DMS114 treated with DMSO at 0.1 percent for 48 hours (cell line): ENCODE measurements around the gene FCRL6.

Source experiments
- DNase-seq: peaks from one replicate; lab custom pipeline; 2025; ENCODE audit not compliant: unreplicated experiment; lab: John Stamatoyannopoulos, UW

FCRL6 gene

GRCh38 chr1:159835356-159835755 is 33.2 kb downstream of the FCRL6 start:
- no peak for DNase-seq

- no peak for DNase-seq
Observed at GRCh38 chr1:159835862-159836525, 33.8 kb downstream of the FCRL6 start.

GRCh38 chr1:159838715-159839114 is 36.6 kb downstream of the FCRL6 start:
- no peak for DNase-seq

GRCh38 chr1:159839116-159839849 is 37.1 kb downstream of the FCRL6 start:
- no peak for DNase-seq

GRCh38 chr1:159841749-159842148 is 39.6 kb downstream of the FCRL6 start:
- DNase-seq = no peak

- no peak for DNase-seq
Observed at GRCh38 chr1:159843459-159843858, 41.3 kb downstream of the FCRL6 start.

GRCh38 chr1:159845751-159846629 is 43.8 kb downstream of the FCRL6 start:
- no peak for DNase-seq

- DNase-seq = no peak
Observed at GRCh38 chr1:159847231-159847630, 45.1 kb downstream of the FCRL6 start.

GRCh38 chr1:159848326-159848725 is 46.2 kb downstream of the FCRL6 start:
- no peak for DNase-seq

GRCh38 chr1:159849626-159850366 is 47.6 kb downstream of the FCRL6 start:
- no peak for DNase-seq

GRCh38 chr1:159851407-159851806 is 49.2 kb downstream of the FCRL6 start:
- no peak for DNase-seq

- no peak for DNase-seq
Observed at GRCh38 chr1:159853417-159854115, 51.4 kb downstream of the FCRL6 start.

GRCh38 chr1:159854116-159854692 is 52.0 kb downstream of the FCRL6 start:
- DNase-seq = peak; percentile 52

- peak; percentile 42 for DNase-seq
Observed at GRCh38 chr1:159854693-159855192, 52.6 kb downstream of the FCRL6 start.

- DNase-seq = no peak
Observed at GRCh38 chr1:159855709-159856108, 53.5 kb downstream of the FCRL6 start.

GRCh38 chr1:159856576-159856975 is 54.4 kb downstream of the FCRL6 start:
- DNase-seq = no peak

- DNase-seq = no peak
Observed at GRCh38 chr1:159857889-159858288, 55.7 kb downstream of the FCRL6 start.

- no peak for DNase-seq
Observed at GRCh38 chr1:159859767-159860322, 57.7 kb downstream of the FCRL6 start.

- DNase-seq = no peak
Observed at GRCh38 chr1:159860456-159860855, 58.3 kb downstream of the FCRL6 start.

GRCh38 chr1:159861218-159861617 is 59.1 kb downstream of the FCRL6 start:
- DNase-seq = no peak
